DND-41 (cell line): Measurements from ENCODE around the gene ADGRD2.

Source experiments
- CTCF ChIP-seq: IDR thresholded peaks from 2 replicates; pipeline ENCODE4 v1.5.1; 2012; ENCODE audit warnings: borderline replicate concordance, low read length, moderate library complexity, mild to moderate bottlenecking; ENCODE audit not compliant: poor library complexity, severe bottlenecking; ENCODE audit errors: extremely low read depth
- EZH2 ChIP-seq: IDR thresholded peaks from 3 replicates; pipeline ENCODE4 v1.6.1; 2012; ENCODE audit warnings: borderline replicate concordance, low read depth, mild to moderate bottlenecking, moderate library complexity, low read length, inconsistent platforms; ENCODE audit not compliant: severe bottlenecking

DNA sequence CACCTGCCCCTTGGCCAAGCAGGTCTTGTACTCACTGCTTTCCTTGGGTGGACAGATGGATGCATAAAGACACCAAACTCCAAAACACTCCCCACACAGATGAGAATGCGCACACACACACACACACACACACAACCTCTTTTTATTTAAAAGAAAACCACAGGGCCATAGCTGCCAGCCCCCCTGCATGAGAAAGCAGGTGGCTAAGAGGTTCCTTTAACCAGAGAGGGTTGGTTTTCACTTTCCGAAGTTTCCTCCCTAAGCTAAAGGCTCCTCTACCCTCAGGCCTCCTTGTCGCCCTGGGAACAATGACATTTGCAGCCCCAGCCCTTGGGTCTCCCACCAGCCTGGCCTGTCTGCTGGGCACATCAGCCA lies 45.8 kb downstream of the ADGRD2 start:
- TF ChIP-seq CTCF, result no peak
- no peak for TF ChIP-seq EZH2
